Mesendoderm (in vitro differentiated cells): ENCODE results near the gene RAB11B.
A peak's percentile ranks its signal among the peaks of the same experiment; 100 is the strongest.
"Not testable (repeated sequence)": the region's sequence is repeated elsewhere in the genome, so short reads cannot be mapped to it uniquely, and the experiment has no call there.

Experiments used
- DNase-seq: peaks from one replicate; pipeline ENCODE4 v3.0.0; 2013
- H2AK5ac ChIP-seq: 2 replicates; pipeline ENCODE4 v1.6.1; 2013; ENCODE audit warnings: low read length, inconsistent platforms
- H2BK120ac ChIP-seq: 2 replicates; pipeline ENCODE4 v1.6.1; 2013; ENCODE audit warnings: low read depth, mild to moderate bottlenecking, low read length, moderate library complexity, mixed read lengths
- H2BK15ac ChIP-seq: replicated peaks from 2 replicates; pipeline ENCODE4 v1.6.1; 2013; ENCODE audit warnings: low read depth, mild to moderate bottlenecking, moderate library complexity
- H2BK5ac ChIP-seq: 2 replicates; pipeline ENCODE4 v1.6.1; 2013; ENCODE audit warnings: low read length, inconsistent platforms
- H3K18ac ChIP-seq: 2 replicates; pipeline ENCODE4 v1.6.1; 2013; ENCODE audit warnings: mild to moderate bottlenecking, low read length, mixed read lengths
- H3K23ac ChIP-seq: one replicate; pipeline ENCODE4 v1.6.1; 2013; ENCODE audit warnings: low read length
- H3K27ac ChIP-seq: 2 replicates; pipeline ENCODE4 v1.5.1; 2013; ENCODE audit warnings: low read depth, mild to moderate bottlenecking, inconsistent platforms, low read length, moderate library complexity
- H3K27me3 ChIP-seq: 2 replicates; pipeline ENCODE4 v1.6.1; 2013; ENCODE audit warnings: low read length, control low read depth, mild to moderate bottlenecking, inconsistent platforms; ENCODE audit not compliant: insufficient read depth, poor library complexity
- H3K36me3 ChIP-seq: 2 replicates; pipeline ENCODE4 v1.6.1; 2013; ENCODE audit warnings: low read length, inconsistent platforms; ENCODE audit not compliant: control insufficient read depth, insufficient read depth
- H3K4ac ChIP-seq: one replicate; pipeline ENCODE4 v1.6.1; 2013; ENCODE audit warnings: low read depth, mild to moderate bottlenecking, low read length, moderate library complexity
- H3K4me1 ChIP-seq: 2 replicates; pipeline ENCODE4 v1.6.1; 2013; ENCODE audit warnings: low read depth, low read length, inconsistent platforms; ENCODE audit not compliant: control insufficient read depth
- H3K4me2 ChIP-seq: 2 replicates; pipeline ENCODE4 v1.6.1; 2013; ENCODE audit warnings: low read length
- H3K4me3 ChIP-seq: 2 replicates; pipeline ENCODE4 v1.5.1; 2013; ENCODE audit warnings: mild to moderate bottlenecking, low read length
- H3K56ac ChIP-seq: one replicate; pipeline ENCODE4 v1.6.1; 2013; ENCODE audit warnings: low read length
- H3K79me1 ChIP-seq: 2 replicates; pipeline ENCODE4 v1.6.1; 2013; ENCODE audit warnings: low read length, inconsistent platforms
- H3K79me2 ChIP-seq: 2 replicates; pipeline ENCODE4 v1.6.1; 2013; ENCODE audit warnings: mild to moderate bottlenecking, low read length; ENCODE audit not compliant: control insufficient read depth, insufficient read depth
- H3K9ac ChIP-seq: 2 replicates; pipeline ENCODE4 v1.6.1; 2013; ENCODE audit warnings: low read length, inconsistent platforms
- H4K5ac ChIP-seq: one replicate; pipeline ENCODE4 v1.6.1; 2013; ENCODE audit warnings: low read length
- H4K8ac ChIP-seq: one replicate; pipeline ENCODE4 v1.6.1; 2013; ENCODE audit warnings: low read depth, mild to moderate bottlenecking, control low read depth, low read length, moderate library complexity
- WGBS: extraction: QIAGEN DNeasy Blood & Tissue Kit; methylation state at CpG from one replicate; pipeline ENCODE4 v1.1.7; 2013; ENCODE audit warnings: low lambda C conversion rate, missing lambda C conversion rate; ENCODE audit not compliant: insufficient coverage; ENCODE audit errors: extremely low coverage; 5-methylcytosine and 5-hydroxymethylcytosine counted together

Gene RAB11B

DNA sequence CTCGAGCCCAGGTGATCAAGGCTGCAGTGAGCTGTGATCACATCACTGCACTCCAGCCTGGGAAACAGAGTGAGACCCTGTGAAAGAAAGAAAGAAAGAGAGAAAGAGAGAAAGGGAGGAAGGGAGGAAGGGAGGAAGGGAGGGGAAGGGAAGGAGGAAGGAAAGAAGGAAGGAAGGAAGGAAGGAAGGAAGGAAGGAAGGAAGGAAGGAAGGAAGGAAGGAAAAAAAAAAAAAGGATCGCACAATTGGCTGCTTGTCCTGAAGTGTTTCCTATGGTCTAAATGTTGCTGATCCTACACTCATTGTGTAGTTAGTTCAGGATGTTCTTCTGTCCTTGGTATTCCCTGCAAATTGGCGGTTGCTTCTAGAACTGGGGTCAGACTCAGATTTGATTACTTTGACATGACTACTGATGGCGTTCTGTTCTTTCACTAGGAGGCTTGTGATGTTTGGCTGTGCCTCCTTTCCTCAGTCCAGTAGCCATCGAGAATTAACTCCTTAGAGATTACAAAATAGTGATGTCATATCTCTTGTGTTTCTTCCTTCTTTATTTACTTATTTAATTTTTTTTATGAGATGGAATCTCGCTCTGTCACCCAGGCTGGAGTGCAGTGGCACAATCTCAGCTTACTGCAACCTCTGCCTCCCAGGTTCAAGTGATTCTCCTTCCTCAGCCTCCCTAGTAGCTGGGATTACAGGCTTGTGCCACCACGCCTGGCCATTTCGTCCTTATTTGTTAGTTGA lies 40.4 kb upstream of the RAB11B start:
- not testable (repeated sequence) for H2BK5ac ChIP-seq, H3K27me3 ChIP-seq, H3K27ac ChIP-seq, H3K4ac ChIP-seq, H4K5ac ChIP-seq, DNase-seq, H3K56ac ChIP-seq, H3K9ac ChIP-seq, H4K8ac ChIP-seq, H3K79me1 ChIP-seq, H2BK15ac ChIP-seq, H3K23ac ChIP-seq, H3K4me3 ChIP-seq, H3K36me3 ChIP-seq, H2BK120ac ChIP-seq, H3K4me2 ChIP-seq, H2AK5ac ChIP-seq, H3K79me2 ChIP-seq, H3K4me1 ChIP-seq, H3K18ac ChIP-seq
- WGBS: no CpG with 5 or more reads among the region's 8 CpGs

DNA sequence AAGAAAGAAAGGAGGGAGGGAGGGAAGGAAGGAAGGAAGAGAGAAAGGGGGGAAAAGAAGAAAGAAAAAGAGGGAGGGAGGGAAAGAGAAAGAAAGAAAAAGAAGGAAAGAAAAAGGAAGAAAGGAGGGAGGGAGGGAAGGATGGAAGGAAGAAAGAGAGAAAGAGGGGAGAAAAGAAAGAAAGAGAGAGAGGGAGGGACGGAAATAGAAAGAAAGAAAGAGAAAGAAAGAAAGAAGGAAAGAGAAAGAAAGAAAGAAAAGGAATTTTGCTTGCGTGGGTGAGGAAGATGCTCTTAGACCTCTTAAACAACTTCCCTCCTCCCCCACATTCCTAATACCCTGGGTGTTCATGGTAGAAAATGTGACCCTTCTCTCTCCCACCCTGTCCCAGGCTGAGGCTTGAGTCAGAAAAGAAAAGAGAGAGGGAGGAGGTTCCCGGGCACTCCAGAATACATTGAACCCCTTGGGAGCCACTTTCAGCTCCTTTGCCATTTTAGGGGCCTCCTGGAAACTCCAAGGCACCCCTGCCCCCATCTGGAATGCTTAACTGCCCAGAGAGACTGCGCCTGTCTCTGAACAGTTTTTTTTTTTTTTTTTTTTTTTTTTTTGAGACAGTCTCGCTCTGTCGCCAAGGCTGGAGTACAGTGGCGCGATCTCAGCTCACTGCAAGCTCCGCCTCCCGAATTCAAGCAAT lies 37.9 kb upstream of the RAB11B start:
- H3K18ac ChIP-seq: no peak overlapping the region
- H3K79me1 ChIP-seq: no peaks in the 10 kb centered on the region
- no peak overlapping the region for H2BK15ac ChIP-seq
- no peak overlapping the region for H3K4me3 ChIP-seq
- WGBS: 60% methylated on average over 1 of the region's 10 CpGs
- no peaks in the 10 kb centered on the region for H3K36me3 ChIP-seq
- H3K23ac ChIP-seq: no peak overlapping the region
- no peak overlapping the region for H4K8ac ChIP-seq
- H3K9ac ChIP-seq: no peak overlapping the region
- H2AK5ac ChIP-seq: no peak overlapping the region
- DNase-seq: peak; percentile 45
- H3K79me2 ChIP-seq: no peaks in the 10 kb centered on the region
- H2BK5ac ChIP-seq: no peak overlapping the region
- H3K4me1 ChIP-seq: no peaks in the 10 kb centered on the region
- no peaks in the 10 kb centered on the region for H3K27me3 ChIP-seq
- no peak overlapping the region for H3K4me2 ChIP-seq
- no peak overlapping the region for H2BK120ac ChIP-seq
- no peak overlapping the region for H3K4ac ChIP-seq
- H3K27ac ChIP-seq: no peak overlapping the region
- no peak overlapping the region for H4K5ac ChIP-seq
- peak overlapping the region; percentile 25 for H3K56ac ChIP-seq

DNA sequence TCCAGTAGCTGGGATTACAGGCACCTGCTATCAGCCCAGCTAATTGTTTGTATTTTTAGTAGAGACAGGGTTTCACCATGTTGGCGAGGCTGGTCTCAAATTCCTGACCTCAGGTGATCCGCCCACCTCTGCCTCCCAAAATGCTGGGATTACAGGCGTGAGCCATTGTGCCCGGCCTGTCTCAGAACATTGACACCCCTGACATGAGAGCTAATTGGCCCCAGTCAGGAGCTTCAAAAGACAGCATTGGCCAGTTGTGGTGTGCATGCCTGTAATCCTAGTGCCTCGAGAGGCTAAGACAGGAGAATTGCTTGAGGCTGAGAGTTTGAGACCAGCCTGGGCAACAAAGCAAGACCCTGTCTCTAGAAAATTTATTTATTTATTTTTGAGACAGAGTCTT lies 37.3 kb upstream of the RAB11B start:
- peak; percentile 70 for DNase-seq
- not testable (repeated sequence) for H4K8ac ChIP-seq, H3K27ac ChIP-seq, H3K4me2 ChIP-seq, H3K23ac ChIP-seq, H3K56ac ChIP-seq, H3K9ac ChIP-seq, H2BK5ac ChIP-seq, H3K27me3 ChIP-seq, H2AK5ac ChIP-seq, H3K36me3 ChIP-seq, H3K4me3 ChIP-seq, H3K18ac ChIP-seq, H4K5ac ChIP-seq, H3K4ac ChIP-seq, H3K79me2 ChIP-seq, H3K79me1 ChIP-seq, H3K4me1 ChIP-seq, H2BK120ac ChIP-seq, H2BK15ac ChIP-seq
- WGBS: no CpG with 5 or more reads among the region's 5 CpGs

- H3K18ac ChIP-seq: no peak overlapping the region
- H2BK15ac ChIP-seq: no peak overlapping the region
- no CpG with 5 or more reads among the region's 6 CpGs for WGBS
These were observed 34.3 kb upstream of the RAB11B start for GRCh38 chr19:8355631-8356402.

DNA sequence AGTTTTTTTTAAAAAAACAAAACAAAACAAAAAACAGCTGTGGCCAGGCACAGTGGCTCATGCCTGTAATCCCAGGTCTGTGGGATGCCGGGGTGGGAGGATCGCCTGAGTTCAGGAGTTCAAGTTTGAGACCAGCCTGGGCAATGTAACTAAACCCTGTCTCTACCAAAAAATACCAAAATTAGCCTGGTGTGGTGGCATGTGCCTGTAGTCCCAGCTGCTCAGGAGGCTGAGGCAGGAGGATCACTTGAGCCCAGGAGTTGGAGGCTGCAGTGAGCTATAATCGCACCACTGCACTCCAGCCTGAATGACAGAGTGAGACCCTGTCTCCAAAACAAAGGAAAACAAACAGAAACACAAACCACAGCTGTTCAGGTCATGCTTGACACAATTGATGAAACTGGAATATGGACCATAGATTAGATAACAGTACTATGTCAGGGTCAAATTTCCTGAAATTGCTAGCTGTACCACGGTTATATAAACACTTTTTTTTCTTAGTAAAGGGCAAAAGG lies 33.1 kb upstream of the RAB11B start:
- Histone ChIP-seq H3K27ac (no peak overlapping the region), H3K4me3 (no peak overlapping the region)
- no CpG with 5 or more reads among the region's 4 CpGs for WGBS

More at GRCh38 chr19:8355631-8356402, 34.3 kb upstream of the RAB11B start:
- Histone ChIP-seq H4K5ac (no peak overlapping the region), H3K4ac (no peak overlapping the region), H3K79me1 (no peaks in the 10 kb centered on the region), H3K4me3 (no peak overlapping the region), H2AK5ac (no peak overlapping the region), H3K79me2 (no peaks in the 10 kb centered on the region), H3K23ac (no peak overlapping the region), H3K36me3 (no peaks in the 10 kb centered on the region), H3K4me1 (no peaks in the 10 kb centered on the region), H4K8ac (no peak overlapping the region), H3K56ac (no peak overlapping the region), H3K4me2 (no peak overlapping the region), H3K27me3 (no peaks in the 10 kb centered on the region), H3K27ac (no peak overlapping the region), H2BK120ac (no peak overlapping the region), H3K9ac (no peak overlapping the region), H2BK5ac (no peak overlapping the region)
- DNase-seq: no peak

More for the DNA sequence above, 33.1 kb upstream of the RAB11B start:
- no peak overlapping the region for H2BK5ac ChIP-seq
- no peaks in the 10 kb centered on the region for H3K4me1 ChIP-seq
- H3K36me3 ChIP-seq: no peaks in the 10 kb centered on the region
- no peak overlapping the region for H4K5ac ChIP-seq
- H3K9ac ChIP-seq: no peak overlapping the region
- H2BK120ac ChIP-seq: no peak overlapping the region
- no peak overlapping the region for H2AK5ac ChIP-seq
- H3K18ac ChIP-seq: no peak overlapping the region
- H2BK15ac ChIP-seq: no peak overlapping the region
- H3K4me2 ChIP-seq: no peak overlapping the region
- H4K8ac ChIP-seq: no peak overlapping the region
- H3K23ac ChIP-seq: no peak overlapping the region
- no peak for DNase-seq
- no peak overlapping the region for H3K56ac ChIP-seq
- no peaks in the 10 kb centered on the region for H3K27me3 ChIP-seq
- H3K4ac ChIP-seq: no peak overlapping the region
- no peaks in the 10 kb centered on the region for H3K79me2 ChIP-seq
- H3K79me1 ChIP-seq: no peaks in the 10 kb centered on the region
